ENCODE results near the gene PACSIN3. TPM values are rescaled to one million over a fixed set of nuclear protein-coding genes. Genes with fewer than 3 reads are reported as not detected.

The PACSIN3 gene
- total RNA-seq, 2 donors from 2014 or later: 48.0 to 66.6 TPM

- Mint-ChIP-seq H3K27ac (no peak overlapping the region), H3K4me3 (no peak overlapping the region), H3K4me1 (peaks cover 6% of the 10 kb centered on the region), H3K36me3 (ENCODE audit: low read depth) (peaks cover 64% of the 10 kb centered on the region), H3K27me3 (ENCODE audit: insufficient read depth) (no peaks in the 10 kb centered on the region), H3K9me3 (no peaks in the 10 kb centered on the region)
- no peak overlapping the region for H3K27ac ChIP-seq (ENCODE audit: low read depth, low read length)
- H3K4me1 ChIP-seq (ENCODE audit: control insufficient read depth, insufficient read depth, low read length): peaks cover 8% of the 10 kb centered on the region
- H3K27me3 ChIP-seq (ENCODE audit: control insufficient read depth, insufficient read depth, low read length, poor library complexity, severe bottlenecking): no peaks in the 10 kb centered on the region
- H3K36me3 ChIP-seq (ENCODE audit: control insufficient read depth, insufficient read depth, low read length): peaks cover 76% of the 10 kb centered on the region
- 85 to 92% methylated on average over 6 to 7 of the region's 8 CpGs for WGBS, 2 experiments (ENCODE audit: insufficient coverage in 1 of 2, insufficient read length in 1 of 2)
- TF ChIP-seq CTCF (conservative IDR thresholded peaks at IDR 0.05): no peak
- DNase-seq: no peak
- no peaks in the 10 kb centered on the region for H3K9me3 ChIP-seq (ENCODE audit: control insufficient read depth, low read length)
- no peak overlapping the region for H3K4me3 ChIP-seq (ENCODE audit: low read length)
- no peak overlapping the region for H3K9ac ChIP-seq (ENCODE audit: extremely low read depth, low read length, poor library complexity, severe bottlenecking)
Measured at GRCh38 chr11:47171856-47172255, 14.4 kb downstream of the PACSIN3 start.

- H3K4me3 Mint-ChIP-seq: no peak overlapping the region
- no peaks in the 10 kb centered on the region for H3K9me3 ChIP-seq (ENCODE audit: control insufficient read depth, low read length)
- peaks cover 6% of the 10 kb centered on the region for H3K4me1 Mint-ChIP-seq
- H3K27ac ChIP-seq (ENCODE audit: low read depth, low read length): no peak overlapping the region
- peak overlapping the region; percentile 48 for H3K27ac Mint-ChIP-seq
- WGBS, 2 experiments (ENCODE audit: insufficient coverage in 1 of 2, insufficient read length in 1 of 2): 92 to 94% methylated on average over 10 to 16 of the region's 16 CpGs
- no peak overlapping the region for H3K4me3 ChIP-seq (ENCODE audit: low read length)
- H3K36me3 Mint-ChIP-seq (ENCODE audit: low read depth): peaks cover 70% of the 10 kb centered on the region
- no peak for DNase-seq
- no peak overlapping the region for H3K9ac ChIP-seq (ENCODE audit: extremely low read depth, low read length, poor library complexity, severe bottlenecking)
- no peaks in the 10 kb centered on the region for H3K9me3 Mint-ChIP-seq
- peaks cover 8% of the 10 kb centered on the region for H3K4me1 ChIP-seq (ENCODE audit: control insufficient read depth, insufficient read depth, low read length)
- TF ChIP-seq CTCF (conservative IDR thresholded peaks at IDR 0.05): no peak
- no peaks in the 10 kb centered on the region for H3K27me3 ChIP-seq (ENCODE audit: control insufficient read depth, insufficient read depth, low read length, poor library complexity, severe bottlenecking)
- H3K27me3 Mint-ChIP-seq (ENCODE audit: insufficient read depth): no peaks in the 10 kb centered on the region
- H3K36me3 ChIP-seq (ENCODE audit: control insufficient read depth, insufficient read depth, low read length): peaks cover 81% of the 10 kb centered on the region
Measured at GRCh38 chr11:47171061-47171838, 15.0 kb downstream of the PACSIN3 start.

GRCh38 chr11:47166368-47166767, 19.9 kb downstream of the PACSIN3 start:
- no peak overlapping the region for H3K27ac Mint-ChIP-seq
- H3K27me3 ChIP-seq (ENCODE audit: control insufficient read depth, insufficient read depth, low read length, poor library complexity, severe bottlenecking): no peaks in the 10 kb centered on the region
- no peaks in the 10 kb centered on the region for H3K9me3 Mint-ChIP-seq
- peaks cover 55% of the 10 kb centered on the region for H3K36me3 Mint-ChIP-seq (ENCODE audit: low read depth)
- H3K4me3 ChIP-seq (ENCODE audit: low read length): no peak overlapping the region
- H3K36me3 ChIP-seq (ENCODE audit: control insufficient read depth, insufficient read depth, low read length): peaks cover 66% of the 10 kb centered on the region
- no peak overlapping the region for H3K4me3 Mint-ChIP-seq
- H3K9me3 ChIP-seq (ENCODE audit: control insufficient read depth, low read length): no peaks in the 10 kb centered on the region
- no peak overlapping the region for H3K27ac ChIP-seq (ENCODE audit: low read depth, low read length)
- 89 to 93% methylated on average over 3 to 5 of the region's 5 CpGs for WGBS, 2 experiments (ENCODE audit: insufficient coverage in 1 of 2, insufficient read length in 1 of 2)
- no peak overlapping the region for H3K9ac ChIP-seq (ENCODE audit: extremely low read depth, low read length, poor library complexity, severe bottlenecking)
- no peaks in the 10 kb centered on the region for H3K4me1 Mint-ChIP-seq
- DNase-seq: no peak
- H3K27me3 Mint-ChIP-seq (ENCODE audit: insufficient read depth): no peaks in the 10 kb centered on the region
- TF ChIP-seq CTCF (conservative IDR thresholded peaks at IDR 0.05): no peak
- H3K4me1 ChIP-seq (ENCODE audit: control insufficient read depth, insufficient read depth, low read length): no peaks in the 10 kb centered on the region
